AG09309 (cell line): Measurements from ENCODE around the gene SHISA8.

Experiments
- DNase-seq: peaks from one replicate; pipeline ENCODE4 v3.0.0-alpha.2; 2010; ENCODE audit warnings: low read depth
- H3K4me3 ChIP-seq: 2 replicates; pipeline ENCODE4 v1.5.1; 2011; ENCODE audit warnings: mild to moderate bottlenecking, low read depth, low read length, moderate library complexity; ENCODE audit not compliant: control insufficient read depth
- TF ChIP-seq, protein P1 (sequence below): IDR thresholded peaks from 2 replicates; pipeline ENCODE4 v1.5.1; 2011; ENCODE audit warnings: mild to moderate bottlenecking, low read depth, low read length, inconsistent platforms; ENCODE audit not compliant: insufficient read depth, control insufficient read depth; ENCODE audit errors: missing control alignments

SHISA8 gene

GRCh38 chr22:41919357-41920224, 4.7 kb upstream of the SHISA8 start:
- DNase-seq: no peak
- H3K4me3 ChIP-seq: peak overlapping the region; percentile 32

DNA sequence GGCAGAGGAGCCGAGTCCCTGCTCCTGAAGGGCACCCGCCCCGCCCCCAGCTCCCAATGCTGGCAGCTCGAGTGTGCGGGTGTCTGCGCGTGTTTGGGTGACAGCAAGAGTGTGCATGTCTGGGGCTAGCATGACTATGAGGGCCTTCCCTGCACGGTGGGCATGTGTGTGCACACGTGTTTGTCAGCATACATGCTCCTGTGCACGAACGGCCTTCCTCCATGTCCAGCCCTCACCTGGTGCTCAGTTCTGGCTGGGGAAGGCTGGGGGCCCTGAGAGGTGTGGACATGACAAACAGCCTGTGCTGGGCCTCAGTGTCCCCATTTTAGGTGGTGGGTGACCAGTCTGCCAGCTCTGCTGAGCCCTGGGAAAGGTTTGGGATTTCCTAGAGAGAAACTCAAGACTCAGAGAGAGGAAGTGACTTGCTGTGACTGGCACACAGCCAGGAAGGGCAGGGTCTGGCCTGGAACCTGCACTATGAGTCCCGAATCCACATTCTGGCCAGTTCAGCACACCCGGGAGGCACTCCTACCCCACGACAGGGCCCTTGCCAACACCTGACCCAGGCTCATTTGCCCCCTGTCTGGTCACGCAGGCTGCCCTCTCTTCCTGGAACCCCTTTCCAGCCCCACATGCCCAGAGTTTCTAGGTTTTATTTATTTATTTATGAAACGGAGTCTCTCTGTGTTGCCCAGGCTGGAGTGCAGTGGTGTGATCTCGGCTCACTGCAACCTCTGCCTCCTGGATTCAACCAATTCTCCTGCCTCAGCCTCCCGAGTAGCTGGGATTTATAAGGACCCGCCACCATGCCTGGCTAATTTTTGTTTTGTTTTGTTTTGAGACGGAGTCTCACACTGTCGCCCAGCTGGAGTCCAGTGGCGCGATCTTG, 3.3 kb upstream of the SHISA8 start:
- TF ChIP-seq, protein P1, sequence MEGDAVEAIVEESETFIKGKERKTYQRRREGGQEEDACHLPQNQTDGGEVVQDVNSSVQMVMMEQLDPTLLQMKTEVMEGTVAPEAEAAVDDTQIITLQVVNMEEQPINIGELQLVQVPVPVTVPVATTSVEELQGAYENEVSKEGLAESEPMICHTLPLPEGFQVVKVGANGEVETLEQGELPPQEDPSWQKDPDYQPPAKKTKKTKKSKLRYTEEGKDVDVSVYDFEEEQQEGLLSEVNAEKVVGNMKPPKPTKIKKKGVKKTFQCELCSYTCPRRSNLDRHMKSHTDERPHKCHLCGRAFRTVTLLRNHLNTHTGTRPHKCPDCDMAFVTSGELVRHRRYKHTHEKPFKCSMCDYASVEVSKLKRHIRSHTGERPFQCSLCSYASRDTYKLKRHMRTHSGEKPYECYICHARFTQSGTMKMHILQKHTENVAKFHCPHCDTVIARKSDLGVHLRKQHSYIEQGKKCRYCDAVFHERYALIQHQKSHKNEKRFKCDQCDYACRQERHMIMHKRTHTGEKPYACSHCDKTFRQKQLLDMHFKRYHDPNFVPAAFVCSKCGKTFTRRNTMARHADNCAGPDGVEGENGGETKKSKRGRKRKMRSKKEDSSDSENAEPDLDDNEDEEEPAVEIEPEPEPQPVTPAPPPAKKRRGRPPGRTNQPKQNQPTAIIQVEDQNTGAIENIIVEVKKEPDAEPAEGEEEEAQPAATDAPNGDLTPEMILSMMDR: no peak
- no peak overlapping the region for H3K4me3 ChIP-seq
- no peak for DNase-seq

More at GRCh38 chr22:41919357-41920224, 4.7 kb upstream of the SHISA8 start:
- TF ChIP-seq, protein P1: no peak

DNA sequence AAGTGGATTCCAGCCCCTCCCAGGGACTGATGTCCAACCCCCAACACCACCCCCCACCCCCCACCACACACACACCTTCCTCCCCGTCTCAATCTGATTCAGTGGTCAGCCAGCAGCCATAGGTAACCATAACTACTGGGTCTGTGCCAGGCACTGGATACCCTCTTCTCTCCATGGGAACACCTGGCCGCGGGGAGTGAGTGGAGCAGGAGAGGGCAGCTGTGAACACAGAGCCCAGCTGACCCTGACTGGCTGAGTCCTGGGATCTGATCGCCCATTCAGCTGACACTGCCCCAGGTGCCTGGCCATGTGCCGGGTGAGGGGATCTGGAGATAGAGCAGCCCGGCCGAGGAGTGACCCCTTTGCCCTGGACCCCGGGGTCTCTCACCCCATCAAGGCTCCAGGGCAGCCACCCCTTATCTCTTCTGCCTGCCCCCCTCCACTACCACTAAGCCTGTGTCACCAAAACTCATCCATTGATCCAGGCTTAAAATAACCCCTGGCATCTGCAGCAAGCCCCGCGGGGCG, 2.6 kb upstream of the SHISA8 start:
- H3K4me3 ChIP-seq: no peak overlapping the region
- no peak for DNase-seq
- TF ChIP-seq, protein P1: no peak

DNA sequence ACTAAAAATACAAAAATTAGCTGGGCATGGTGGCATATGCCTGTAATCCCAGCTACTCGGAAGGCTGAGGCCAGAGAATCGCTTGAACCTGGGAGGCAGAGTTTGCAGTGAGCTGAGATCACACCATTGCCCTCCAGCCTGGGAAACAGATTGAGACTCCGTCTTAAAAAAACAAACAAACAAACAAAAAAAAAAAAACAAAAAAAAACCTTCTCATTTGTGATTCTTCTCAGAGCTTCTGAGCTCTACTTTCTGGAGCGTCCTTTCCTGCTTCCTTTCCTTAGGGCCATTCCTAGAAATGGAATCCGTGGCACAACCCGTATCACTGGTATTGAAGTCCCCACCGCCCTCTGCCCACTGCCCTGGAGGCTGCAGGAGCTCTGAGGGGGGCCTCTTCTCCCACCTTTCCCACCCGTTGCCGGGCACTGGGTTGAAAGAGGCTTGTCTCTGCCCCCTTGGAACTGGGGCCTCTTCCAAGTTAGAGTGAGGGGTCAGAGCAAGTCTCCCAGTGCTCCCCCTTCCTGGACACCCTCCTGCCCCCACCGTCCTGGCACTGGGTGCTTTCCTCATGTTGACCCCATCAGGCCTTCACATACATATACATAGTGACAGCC, 2.0 kb upstream of the SHISA8 start:
- DNase-seq: no peak
- no peak overlapping the region for H3K4me3 ChIP-seq
- TF ChIP-seq, protein P1: no peak

DNA sequence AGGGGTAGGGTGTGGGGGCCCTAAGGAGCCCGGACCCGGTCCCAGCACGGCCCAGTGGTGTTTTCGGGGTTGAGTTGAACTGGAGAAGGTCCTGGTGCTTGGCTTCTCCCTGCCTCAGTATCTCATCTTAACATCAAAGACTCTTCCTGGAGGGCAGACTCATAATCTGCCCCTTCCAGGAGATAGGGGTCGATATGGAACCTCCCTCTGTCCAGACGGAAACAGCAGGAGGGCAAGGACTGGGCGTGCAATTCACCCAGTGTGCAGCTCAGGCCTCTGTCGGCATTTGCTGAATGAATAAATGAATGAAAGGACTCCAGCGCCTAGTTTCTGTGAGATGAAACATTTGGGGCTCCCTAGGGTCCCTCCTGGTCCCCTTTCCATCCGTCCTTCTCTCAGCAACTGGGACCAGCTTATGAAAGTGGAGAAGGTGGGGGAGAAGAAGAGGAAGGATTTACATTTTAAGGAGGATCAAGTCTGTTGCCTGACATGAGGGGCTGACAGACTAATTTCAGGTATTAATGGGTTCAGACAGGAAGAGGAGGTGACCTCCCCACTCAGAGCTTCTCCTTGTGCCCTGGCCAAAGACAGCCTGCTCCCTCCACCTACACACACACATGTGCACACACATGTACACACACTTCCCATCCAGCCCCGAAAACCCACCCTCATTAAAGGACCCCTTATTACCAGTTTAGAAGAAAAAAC, 1.1 kb upstream of the SHISA8 start:
- H3K4me3 ChIP-seq: no peak overlapping the region
- DNase-seq: no peak
- TF ChIP-seq, protein P1: no peak
